WTC11 (cell line): Measurements from ENCODE around the gene ZNF669. TPM values are rescaled to one million over a fixed set of nuclear protein-coding genes. Genes with fewer than 3 reads are reported as not detected.

Experiments
- ATAC-seq: fragments of 200-7000 bp; cut with Tn5 transposase; 2 replicates; pipeline ENCODE4 v1.10.0; 2021; ENCODE audit warnings: mild to moderate bottlenecking, moderate library complexity
- CTCF ChIA-PET: fragments of 300-600 bp; sonication (Branson Sonifier 250); formaldehyde crosslinking; loops from one replicate; lab custom pipeline; 2021; ENCODE audit warnings: antibody characterized with exemption; lab: Charles Lee
- POLR2A ChIA-PET: fragments of 350-600 bp; sonication (Branson Sonifier 250); formaldehyde crosslinking; loops from one replicate; lab custom pipeline; 2021; ENCODE audit warnings: antibody characterized with exemption; lab: Charles Lee
- DNase-seq: peaks from one replicate; pipeline ENCODE4 v3.0.0; 2021; ENCODE audit warnings: low spot score
- H3K27ac Mint-ChIP-seq: 2 replicates; pipeline ENCODE4 v1.8.0; 2021; ENCODE audit warnings: mixed read lengths
- H3K27me3 Mint-ChIP-seq: 2 replicates; pipeline ENCODE4 v1.8.0; 2021; ENCODE audit warnings: low read depth, mild to moderate bottlenecking, moderate library complexity, mixed read lengths
- H3K36me3 Mint-ChIP-seq: 2 replicates; pipeline ENCODE4 v1.8.0; 2021; ENCODE audit warnings: mixed read lengths
- H3K4me1 Mint-ChIP-seq: 2 replicates; pipeline ENCODE4 v1.8.0; 2022; ENCODE audit warnings: mixed read lengths
- H3K4me3 Mint-ChIP-seq: 2 replicates; pipeline ENCODE4 v1.8.0; 2021; ENCODE audit warnings: mild to moderate bottlenecking, moderate library complexity, mixed read lengths
- H3K9me3 Mint-ChIP-seq: 2 replicates; pipeline ENCODE4 v1.8.0; 2021; ENCODE audit warnings: mixed read lengths
- CBFB ChIP-seq: sonication (generic); formaldehyde crosslinking; IDR thresholded peaks from 2 replicates; pipeline ENCODE4 v1.8.1; 2022; ENCODE audit warnings: mild to moderate bottlenecking, low read depth, missing genetic modification reagents
- CREB1 ChIP-seq: sonication (generic); formaldehyde crosslinking; IDR thresholded peaks from 2 replicates; pipeline ENCODE4 v1.8.0; 2023; ENCODE audit warnings: mild to moderate bottlenecking, missing genetic modification reagents
- FOXJ3 ChIP-seq: sonication (generic); formaldehyde crosslinking; IDR thresholded peaks from 2 replicates; pipeline ENCODE4 v1.9.0; 2021; ENCODE audit warnings: missing genetic modification reagents, mild to moderate bottlenecking, borderline replicate concordance
- JUN ChIP-seq: sonication (generic); formaldehyde crosslinking; IDR thresholded peaks from 2 replicates; pipeline ENCODE4 v1.8.0; 2023; ENCODE audit warnings: mild to moderate bottlenecking, missing genetic modification reagents
- TEAD1 ChIP-seq: sonication (generic); formaldehyde crosslinking; IDR thresholded peaks from 2 replicates; pipeline ENCODE4 v1.8.0; 2022; ENCODE audit warnings: mild to moderate bottlenecking, missing genetic modification reagents
- ZNF317 ChIP-seq: sonication (generic); formaldehyde crosslinking; IDR thresholded peaks from 2 replicates; pipeline ENCODE4 v1.8.1; 2023; ENCODE audit warnings: low read depth, mild to moderate bottlenecking, moderate library complexity, missing genetic modification reagents, borderline replicate concordance
- total RNA-seq: library from RNA; stranded (reverse); gene quantifications from 3 replicates; pipeline ENCODE4 v1.2.3, GENCODE V29; 2021
- TF ChIP-seq, protein P1 (sequence below): sonication (generic); formaldehyde crosslinking; IDR thresholded peaks from 2 replicates; pipeline ENCODE4 v1.8.0; 2023; ENCODE audit warnings: missing genetic modification reagents
- TF ChIP-seq, protein P2 (sequence below): fragments of 250-450 bp; sonication (Bioruptor Pico); IDR thresholded peaks from 2 replicates; pipeline ENCODE4 v1.9.0; 2021; ENCODE audit warnings: mild to moderate bottlenecking, borderline replicate concordance
- TF ChIP-seq, protein P3 (sequence below): sonication (generic); formaldehyde crosslinking; IDR thresholded peaks from 2 replicates; pipeline ENCODE4 v1.8.1; 2023; ENCODE audit warnings: mild to moderate bottlenecking, missing genetic modification reagents, borderline replicate concordance
- TF ChIP-seq, protein P4 (sequence below): sonication (generic); formaldehyde crosslinking; IDR thresholded peaks from 2 replicates; pipeline ENCODE4 v1.8.1; 2023; ENCODE audit warnings: mild to moderate bottlenecking, missing genetic modification reagents
- TF ChIP-seq, protein P5 (sequence below): sonication (generic); formaldehyde crosslinking; IDR thresholded peaks from 2 replicates; pipeline ENCODE4 v1.8.0; 2022; ENCODE audit warnings: missing genetic modification reagents
- TF ChIP-seq, protein P6 (sequence below): sonication (generic); formaldehyde crosslinking; IDR thresholded peaks from 2 replicates; pipeline ENCODE4 v1.8.0; 2022; ENCODE audit warnings: mild to moderate bottlenecking, missing genetic modification reagents
- TF ChIP-seq, protein P7 (sequence below): sonication (generic); formaldehyde crosslinking; IDR thresholded peaks from 2 replicates; pipeline ENCODE4 v1.8.0; 2022; ENCODE audit warnings: mild to moderate bottlenecking, missing genetic modification reagents

Gene ZNF669
- total RNA-seq, 1 experiment from 2014 or later = 18.3 TPM

DNA sequence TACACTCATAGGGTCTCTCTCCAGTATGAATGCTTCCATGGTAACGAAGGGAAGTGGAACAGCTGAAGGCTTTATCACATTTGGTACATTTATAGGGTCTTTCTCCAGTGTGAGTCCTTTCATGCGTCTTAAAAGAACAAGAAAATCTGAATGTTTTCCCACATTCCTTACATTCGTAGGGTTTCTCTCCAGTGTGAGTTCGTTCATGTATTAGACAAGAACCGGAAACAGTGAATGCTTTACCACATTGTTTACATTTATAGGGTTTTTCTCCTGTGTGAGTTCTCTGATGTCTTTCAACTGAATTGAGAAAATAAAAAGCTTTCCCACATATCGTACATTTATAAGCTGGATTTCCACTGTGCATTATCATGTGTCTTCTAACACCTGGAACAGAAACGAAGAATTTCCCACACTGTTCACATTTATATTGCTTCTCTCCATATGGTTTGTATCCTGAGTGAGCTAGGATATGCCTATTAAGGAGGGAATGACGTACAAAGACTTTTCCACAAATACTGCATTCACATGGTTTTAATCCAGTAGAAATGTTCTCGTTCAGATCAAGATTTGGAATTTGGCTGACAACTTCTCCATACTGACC lies 3.4 kb downstream of the ZNF669 start:
- no peak overlapping the region for H3K27ac Mint-ChIP-seq
- ATAC-seq = no peak
- H3K27me3 Mint-ChIP-seq = no peaks in the 10 kb centered on the region

More for the DNA sequence above, 3.4 kb downstream of the ZNF669 start:
- Mint-ChIP-seq H3K36me3 (peaks cover 34% of the 10 kb centered on the region), H3K4me1 (peaks cover 19% of the 10 kb centered on the region), H3K4me3 (no peak overlapping the region), H3K9me3 (peaks cover 9% of the 10 kb centered on the region; the same call in 1 of the 2 replicates)
- TF ChIP-seq, protein P1, sequence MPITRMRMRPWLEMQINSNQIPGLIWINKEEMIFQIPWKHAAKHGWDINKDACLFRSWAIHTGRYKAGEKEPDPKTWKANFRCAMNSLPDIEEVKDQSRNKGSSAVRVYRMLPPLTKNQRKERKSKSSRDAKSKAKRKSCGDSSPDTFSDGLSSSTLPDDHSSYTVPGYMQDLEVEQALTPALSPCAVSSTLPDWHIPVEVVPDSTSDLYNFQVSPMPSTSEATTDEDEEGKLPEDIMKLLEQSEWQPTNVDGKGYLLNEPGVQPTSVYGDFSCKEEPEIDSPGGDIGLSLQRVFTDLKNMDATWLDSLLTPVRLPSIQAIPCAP (CRISPR knock-in tag) = no peak
- TF ChIP-seq, protein P2, sequence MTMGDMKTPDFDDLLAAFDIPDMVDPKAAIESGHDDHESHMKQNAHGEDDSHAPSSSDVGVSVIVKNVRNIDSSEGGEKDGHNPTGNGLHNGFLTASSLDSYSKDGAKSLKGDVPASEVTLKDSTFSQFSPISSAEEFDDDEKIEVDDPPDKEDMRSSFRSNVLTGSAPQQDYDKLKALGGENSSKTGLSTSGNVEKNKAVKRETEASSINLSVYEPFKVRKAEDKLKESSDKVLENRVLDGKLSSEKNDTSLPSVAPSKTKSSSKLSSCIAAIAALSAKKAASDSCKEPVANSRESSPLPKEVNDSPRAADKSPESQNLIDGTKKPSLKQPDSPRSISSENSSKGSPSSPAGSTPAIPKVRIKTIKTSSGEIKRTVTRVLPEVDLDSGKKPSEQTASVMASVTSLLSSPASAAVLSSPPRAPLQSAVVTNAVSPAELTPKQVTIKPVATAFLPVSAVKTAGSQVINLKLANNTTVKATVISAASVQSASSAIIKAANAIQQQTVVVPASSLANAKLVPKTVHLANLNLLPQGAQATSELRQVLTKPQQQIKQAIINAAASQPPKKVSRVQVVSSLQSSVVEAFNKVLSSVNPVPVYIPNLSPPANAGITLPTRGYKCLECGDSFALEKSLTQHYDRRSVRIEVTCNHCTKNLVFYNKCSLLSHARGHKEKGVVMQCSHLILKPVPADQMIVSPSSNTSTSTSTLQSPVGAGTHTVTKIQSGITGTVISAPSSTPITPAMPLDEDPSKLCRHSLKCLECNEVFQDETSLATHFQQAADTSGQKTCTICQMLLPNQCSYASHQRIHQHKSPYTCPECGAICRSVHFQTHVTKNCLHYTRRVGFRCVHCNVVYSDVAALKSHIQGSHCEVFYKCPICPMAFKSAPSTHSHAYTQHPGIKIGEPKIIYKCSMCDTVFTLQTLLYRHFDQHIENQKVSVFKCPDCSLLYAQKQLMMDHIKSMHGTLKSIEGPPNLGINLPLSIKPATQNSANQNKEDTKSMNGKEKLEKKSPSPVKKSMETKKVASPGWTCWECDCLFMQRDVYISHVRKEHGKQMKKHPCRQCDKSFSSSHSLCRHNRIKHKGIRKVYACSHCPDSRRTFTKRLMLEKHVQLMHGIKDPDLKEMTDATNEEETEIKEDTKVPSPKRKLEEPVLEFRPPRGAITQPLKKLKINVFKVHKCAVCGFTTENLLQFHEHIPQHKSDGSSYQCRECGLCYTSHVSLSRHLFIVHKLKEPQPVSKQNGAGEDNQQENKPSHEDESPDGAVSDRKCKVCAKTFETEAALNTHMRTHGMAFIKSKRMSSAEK = no peak
- TF ChIP-seq, protein P3, sequence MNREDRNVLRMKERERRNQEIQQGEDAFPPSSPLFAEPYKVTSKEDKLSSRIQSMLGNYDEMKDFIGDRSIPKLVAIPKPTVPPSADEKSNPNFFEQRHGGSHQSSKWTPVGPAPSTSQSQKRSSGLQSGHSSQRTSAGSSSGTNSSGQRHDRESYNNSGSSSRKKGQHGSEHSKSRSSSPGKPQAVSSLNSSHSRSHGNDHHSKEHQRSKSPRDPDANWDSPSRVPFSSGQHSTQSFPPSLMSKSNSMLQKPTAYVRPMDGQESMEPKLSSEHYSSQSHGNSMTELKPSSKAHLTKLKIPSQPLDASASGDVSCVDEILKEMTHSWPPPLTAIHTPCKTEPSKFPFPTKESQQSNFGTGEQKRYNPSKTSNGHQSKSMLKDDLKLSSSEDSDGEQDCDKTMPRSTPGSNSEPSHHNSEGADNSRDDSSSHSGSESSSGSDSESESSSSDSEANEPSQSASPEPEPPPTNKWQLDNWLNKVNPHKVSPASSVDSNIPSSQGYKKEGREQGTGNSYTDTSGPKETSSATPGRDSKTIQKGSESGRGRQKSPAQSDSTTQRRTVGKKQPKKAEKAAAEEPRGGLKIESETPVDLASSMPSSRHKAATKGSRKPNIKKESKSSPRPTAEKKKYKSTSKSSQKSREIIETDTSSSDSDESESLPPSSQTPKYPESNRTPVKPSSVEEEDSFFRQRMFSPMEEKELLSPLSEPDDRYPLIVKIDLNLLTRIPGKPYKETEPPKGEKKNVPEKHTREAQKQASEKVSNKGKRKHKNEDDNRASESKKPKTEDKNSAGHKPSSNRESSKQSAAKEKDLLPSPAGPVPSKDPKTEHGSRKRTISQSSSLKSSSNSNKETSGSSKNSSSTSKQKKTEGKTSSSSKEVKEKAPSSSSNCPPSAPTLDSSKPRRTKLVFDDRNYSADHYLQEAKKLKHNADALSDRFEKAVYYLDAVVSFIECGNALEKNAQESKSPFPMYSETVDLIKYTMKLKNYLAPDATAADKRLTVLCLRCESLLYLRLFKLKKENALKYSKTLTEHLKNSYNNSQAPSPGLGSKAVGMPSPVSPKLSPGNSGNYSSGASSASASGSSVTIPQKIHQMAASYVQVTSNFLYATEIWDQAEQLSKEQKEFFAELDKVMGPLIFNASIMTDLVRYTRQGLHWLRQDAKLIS = no peak
- TF ChIP-seq CBFB (CRISPR knock-in tag) = no peak
- no peak for TF ChIP-seq ZNF317 (CRISPR knock-in tag)
- TF ChIP-seq, protein P4, sequence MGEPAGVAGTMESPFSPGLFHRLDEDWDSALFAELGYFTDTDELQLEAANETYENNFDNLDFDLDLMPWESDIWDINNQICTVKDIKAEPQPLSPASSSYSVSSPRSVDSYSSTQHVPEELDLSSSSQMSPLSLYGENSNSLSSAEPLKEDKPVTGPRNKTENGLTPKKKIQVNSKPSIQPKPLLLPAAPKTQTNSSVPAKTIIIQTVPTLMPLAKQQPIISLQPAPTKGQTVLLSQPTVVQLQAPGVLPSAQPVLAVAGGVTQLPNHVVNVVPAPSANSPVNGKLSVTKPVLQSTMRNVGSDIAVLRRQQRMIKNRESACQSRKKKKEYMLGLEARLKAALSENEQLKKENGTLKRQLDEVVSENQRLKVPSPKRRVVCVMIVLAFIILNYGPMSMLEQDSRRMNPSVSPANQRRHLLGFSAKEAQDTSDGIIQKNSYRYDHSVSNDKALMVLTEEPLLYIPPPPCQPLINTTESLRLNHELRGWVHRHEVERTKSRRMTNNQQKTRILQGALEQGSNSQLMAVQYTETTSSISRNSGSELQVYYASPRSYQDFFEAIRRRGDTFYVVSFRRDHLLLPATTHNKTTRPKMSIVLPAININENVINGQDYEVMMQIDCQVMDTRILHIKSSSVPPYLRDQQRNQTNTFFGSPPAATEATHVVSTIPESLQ (CRISPR knock-in tag) = no peak
- TF ChIP-seq, protein P5, sequence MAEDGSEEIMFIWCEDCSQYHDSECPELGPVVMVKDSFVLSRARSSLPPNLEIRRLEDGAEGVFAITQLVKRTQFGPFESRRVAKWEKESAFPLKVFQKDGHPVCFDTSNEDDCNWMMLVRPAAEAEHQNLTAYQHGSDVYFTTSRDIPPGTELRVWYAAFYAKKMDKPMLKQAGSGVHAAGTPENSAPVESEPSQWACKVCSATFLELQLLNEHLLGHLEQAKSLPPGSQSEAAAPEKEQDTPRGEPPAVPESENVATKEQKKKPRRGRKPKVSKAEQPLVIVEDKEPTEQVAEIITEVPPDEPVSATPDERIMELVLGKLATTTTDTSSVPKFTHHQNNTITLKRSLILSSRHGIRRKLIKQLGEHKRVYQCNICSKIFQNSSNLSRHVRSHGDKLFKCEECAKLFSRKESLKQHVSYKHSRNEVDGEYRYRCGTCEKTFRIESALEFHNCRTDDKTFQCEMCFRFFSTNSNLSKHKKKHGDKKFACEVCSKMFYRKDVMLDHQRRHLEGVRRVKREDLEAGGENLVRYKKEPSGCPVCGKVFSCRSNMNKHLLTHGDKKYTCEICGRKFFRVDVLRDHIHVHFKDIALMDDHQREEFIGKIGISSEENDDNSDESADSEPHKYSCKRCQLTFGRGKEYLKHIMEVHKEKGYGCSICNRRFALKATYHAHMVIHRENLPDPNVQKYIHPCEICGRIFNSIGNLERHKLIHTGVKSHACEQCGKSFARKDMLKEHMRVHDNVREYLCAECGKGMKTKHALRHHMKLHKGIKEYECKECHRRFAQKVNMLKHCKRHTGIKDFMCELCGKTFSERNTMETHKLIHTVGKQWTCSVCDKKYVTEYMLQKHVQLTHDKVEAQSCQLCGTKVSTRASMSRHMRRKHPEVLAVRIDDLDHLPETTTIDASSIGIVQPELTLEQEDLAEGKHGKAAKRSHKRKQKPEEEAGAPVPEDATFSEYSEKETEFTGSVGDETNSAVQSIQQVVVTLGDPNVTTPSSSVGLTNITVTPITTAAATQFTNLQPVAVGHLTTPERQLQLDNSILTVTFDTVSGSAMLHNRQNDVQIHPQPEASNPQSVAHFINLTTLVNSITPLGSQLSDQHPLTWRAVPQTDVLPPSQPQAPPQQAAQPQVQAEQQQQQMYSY (CRISPR knock-in tag) = no peak
- no peak for TF ChIP-seq CREB1
- TF ChIP-seq FOXJ3 (CRISPR knock-in tag) = no peak
- no peak for TF ChIP-seq JUN
- TF ChIP-seq, protein P6, sequence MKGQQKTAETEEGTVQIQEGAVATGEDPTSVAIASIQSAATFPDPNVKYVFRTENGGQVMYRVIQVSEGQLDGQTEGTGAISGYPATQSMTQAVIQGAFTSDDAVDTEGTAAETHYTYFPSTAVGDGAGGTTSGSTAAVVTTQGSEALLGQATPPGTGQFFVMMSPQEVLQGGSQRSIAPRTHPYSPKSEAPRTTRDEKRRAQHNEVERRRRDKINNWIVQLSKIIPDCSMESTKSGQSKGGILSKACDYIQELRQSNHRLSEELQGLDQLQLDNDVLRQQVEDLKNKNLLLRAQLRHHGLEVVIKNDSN = no peak
- TF ChIP-seq, protein P7, sequence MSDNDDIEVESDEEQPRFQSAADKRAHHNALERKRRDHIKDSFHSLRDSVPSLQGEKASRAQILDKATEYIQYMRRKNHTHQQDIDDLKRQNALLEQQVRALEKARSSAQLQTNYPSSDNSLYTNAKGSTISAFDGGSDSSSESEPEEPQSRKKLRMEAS (CRISPR knock-in tag) = no peak
- no peak for TF ChIP-seq TEAD1
- no peak for DNase-seq
- ChIA-PET POLR2A (no interaction called here), CTCF (no interaction called here)
